ENCODE results near the gene KIF25. TPM values are rescaled to one million over a fixed set of nuclear protein-coding genes. Genes with fewer than 3 reads are reported as not detected.

Gene KIF25
- total RNA-seq, 1 donor from 2014 or later: 0.41 TPM

DNA sequence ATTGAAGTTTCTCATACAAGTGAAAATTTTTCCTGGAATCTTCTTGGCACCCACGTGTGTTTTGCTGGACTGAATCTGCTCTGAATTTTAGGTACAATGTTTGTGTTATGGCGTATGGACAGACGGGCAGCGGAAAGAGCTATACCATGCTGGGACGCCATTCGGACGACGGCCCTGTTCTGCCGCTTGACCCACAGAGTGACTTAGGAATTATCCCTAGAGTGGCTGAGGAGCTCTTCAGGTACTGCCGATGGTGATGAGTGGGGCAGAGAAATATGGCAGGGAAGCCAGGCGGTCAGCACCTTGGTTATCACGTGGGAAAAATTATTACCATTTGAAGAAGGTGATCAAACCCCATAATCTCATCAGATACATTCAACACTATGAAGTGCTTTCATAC, 36.3 kb downstream of the KIF25 start:
- no peak for DNase-seq (ENCODE audit: low spot score in 2 of 2)
- FAIRE-seq: no peak

- DNase-seq (ENCODE audit: low spot score in 2 of 2) (no peak), FAIRE-seq (no peak)
Measured at GRCh38 chr6:168034537-168034936, 37.1 kb downstream of the KIF25 start.

- peak; percentile 60 to 70 for DNase-seq (ENCODE audit: low spot score in 2 of 2)
- FAIRE-seq: no peak
Measured at GRCh38 chr6:168035098-168035660, 37.7 kb downstream of the KIF25 start.

GRCh38 chr6:168035661-168036545, 38.4 kb downstream of the KIF25 start:
- FAIRE-seq: no peak
- no peak for DNase-seq (ENCODE audit: low spot score in 2 of 2)

GRCh38 chr6:168037242-168037641, 39.8 kb downstream of the KIF25 start:
- DNase-seq (ENCODE audit: low spot score in 2 of 2) (no peak), FAIRE-seq (no peak)

DNA sequence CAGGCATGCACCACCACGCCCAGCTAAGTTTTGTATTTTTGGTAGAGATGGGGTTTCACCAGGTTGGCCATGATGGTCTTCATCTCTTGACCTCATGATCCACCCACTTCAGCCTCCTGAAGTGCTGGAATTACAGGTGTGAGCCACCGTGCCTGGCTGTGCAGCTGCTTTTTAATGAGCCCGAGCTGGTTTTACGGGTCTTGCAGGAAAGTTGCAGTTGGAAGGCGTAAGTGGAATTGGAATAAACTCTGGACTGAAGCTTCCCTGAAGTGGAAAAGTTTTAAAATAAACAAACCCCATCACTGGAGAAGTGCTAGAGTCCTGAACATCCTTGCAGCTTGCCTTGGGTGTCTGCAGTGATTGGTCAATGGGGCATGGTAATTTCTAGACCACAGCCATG, 40.4 kb downstream of the KIF25 start:
- FAIRE-seq (no peak), DNase-seq (ENCODE audit: low spot score in 2 of 2) (no peak)

DNA sequence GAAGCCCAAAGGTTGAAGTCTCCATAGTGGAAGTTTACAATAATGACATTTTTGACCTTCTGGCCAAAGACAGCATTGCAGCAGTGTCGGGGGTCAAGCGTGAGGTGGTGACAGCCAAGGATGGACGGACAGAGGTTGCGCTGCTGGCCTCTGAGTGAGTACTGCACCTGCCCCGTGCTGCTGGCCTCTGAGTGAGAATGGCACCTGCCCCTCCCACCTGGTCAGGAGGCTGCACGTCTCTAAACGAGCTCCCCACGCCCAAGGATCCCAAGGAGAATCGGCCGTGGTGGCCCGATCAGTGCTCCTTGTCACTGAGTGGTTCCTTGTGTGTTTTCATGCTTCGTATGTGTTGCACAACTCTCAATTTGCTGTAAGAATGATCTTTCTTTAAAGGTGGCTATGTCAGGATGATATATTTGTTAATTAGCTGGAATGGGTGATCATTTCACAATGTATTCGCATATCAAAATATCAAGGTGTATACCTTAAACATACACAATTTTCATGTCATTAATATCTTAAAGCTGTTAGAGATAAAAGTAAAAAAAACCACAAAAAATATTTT, 41.2 kb downstream of the KIF25 start:
- DNase-seq (ENCODE audit: low spot score in 2 of 2) (no peak), FAIRE-seq (peak; percentile 10)

DNA sequence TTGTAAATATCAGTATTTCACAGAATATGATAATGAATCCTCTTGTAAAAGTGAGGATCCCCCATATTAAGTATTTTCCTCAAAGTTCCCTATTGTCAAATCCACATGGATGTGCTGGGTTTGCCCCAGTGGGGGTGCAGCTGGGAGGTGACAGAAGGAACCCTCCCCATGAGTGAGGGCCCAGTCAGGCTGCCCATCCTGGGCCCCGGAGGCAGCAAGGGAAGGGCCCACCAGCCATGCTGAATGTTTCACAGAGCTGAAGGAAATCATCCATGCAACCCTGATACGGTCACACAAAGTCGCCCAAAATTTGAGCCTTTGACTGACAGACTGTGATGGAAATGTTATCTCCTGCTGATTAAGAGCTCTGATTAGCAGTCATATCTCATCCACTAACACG, 41.8 kb downstream of the KIF25 start:
- no peak for DNase-seq (ENCODE audit: low spot score in 2 of 2)
- no peak for FAIRE-seq

- no peak for FAIRE-seq
Measured at GRCh38 chr6:168039849-168040248, 42.4 kb downstream of the KIF25 start.

DNA sequence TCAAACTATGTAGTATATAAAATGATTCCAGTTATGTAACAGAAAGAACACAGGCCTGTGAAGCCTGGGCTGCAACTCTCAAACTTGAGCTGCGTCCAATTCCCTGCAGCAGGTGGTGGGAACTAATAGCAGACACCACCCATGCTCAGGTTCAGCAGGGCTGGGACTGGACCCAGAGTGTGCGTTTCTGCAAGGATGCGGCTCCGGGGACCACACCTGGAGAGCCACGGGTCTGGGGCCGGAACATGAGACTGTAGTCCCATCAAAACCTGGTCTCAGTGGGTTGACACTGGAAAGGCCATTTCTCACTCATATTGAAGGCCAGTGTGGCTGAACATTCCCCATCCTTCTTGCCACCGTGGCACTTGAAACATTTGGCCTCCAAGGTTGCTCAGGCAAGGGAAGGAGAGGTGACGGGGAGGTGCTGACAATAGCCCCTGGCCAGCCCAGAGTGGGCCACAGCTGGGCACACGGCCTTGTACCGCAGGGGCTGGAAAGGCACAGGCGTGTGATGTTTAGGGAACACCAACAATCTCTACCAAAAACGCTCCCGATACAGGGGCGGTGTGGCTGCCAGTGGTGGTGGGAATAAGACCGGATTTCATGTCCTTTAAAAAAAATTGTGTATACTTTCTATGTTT, 43.5 kb downstream of the KIF25 start:
- FAIRE-seq (no peak), DNase-seq (ENCODE audit: low spot score in 2 of 2) (no peak)

More at GRCh38 chr6:168039849-168040248, 42.4 kb downstream of the KIF25 start:
- DNase-seq (ENCODE audit: low spot score in 2 of 2): no peak

- DNase-seq (ENCODE audit: low spot score in 2 of 2): no peak
- FAIRE-seq: no peak
Measured at GRCh38 chr6:168041928-168042327, 44.5 kb downstream of the KIF25 start.

GRCh38 chr6:168042426-168043192, 45.1 kb downstream of the KIF25 start:
- no peak for DNase-seq (ENCODE audit: low spot score in 2 of 2)
- no peak for FAIRE-seq

- no peak for DNase-seq (ENCODE audit: low spot score in 2 of 2)
- FAIRE-seq: no peak
Measured at GRCh38 chr6:168043193-168043847, 45.8 kb downstream of the KIF25 start.

- FAIRE-seq: no peak
Measured at GRCh38 chr6:168043848-168044415, 46.5 kb downstream of the KIF25 start.

DNA sequence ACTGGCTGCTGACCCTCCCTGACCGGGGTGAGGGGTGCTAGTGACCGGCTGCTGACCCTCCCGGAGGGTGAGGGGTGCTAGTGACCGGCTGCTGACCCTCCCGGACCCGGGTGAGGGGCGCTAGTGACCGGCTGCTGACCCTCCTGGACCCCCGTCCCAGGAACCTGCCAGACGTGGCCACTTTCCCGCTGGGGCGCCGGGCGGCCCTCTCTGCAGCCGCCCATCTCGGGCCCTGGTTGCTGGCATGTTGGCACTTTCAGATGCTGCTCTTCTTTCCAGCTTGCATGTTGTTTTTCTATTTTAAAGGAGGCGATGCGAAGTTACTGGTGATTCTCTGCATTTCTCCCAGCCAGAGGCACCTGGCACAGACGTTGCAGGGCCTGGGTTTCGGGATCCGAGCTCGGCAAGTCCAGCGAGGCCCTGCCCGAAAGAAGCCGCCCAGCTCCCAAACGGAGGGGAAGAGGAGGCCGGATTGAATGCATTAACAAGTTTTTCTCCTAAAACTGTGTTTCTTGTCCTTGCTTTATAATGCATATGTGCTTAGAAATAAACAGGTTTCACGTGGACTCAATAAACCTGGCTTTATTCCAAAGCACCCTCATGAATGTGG, 47.2 kb downstream of the KIF25 start:
- DNase-seq (ENCODE audit: low spot score in 2 of 2) (no peak), FAIRE-seq (no peak)

More at GRCh38 chr6:168043848-168044415, 46.5 kb downstream of the KIF25 start:
- DNase-seq (ENCODE audit: low spot score in 2 of 2): no peak

- FAIRE-seq (no peak), DNase-seq (ENCODE audit: low spot score in 2 of 2) (no peak)
Measured at GRCh38 chr6:168045141-168045691, 47.7 kb downstream of the KIF25 start.

DNA sequence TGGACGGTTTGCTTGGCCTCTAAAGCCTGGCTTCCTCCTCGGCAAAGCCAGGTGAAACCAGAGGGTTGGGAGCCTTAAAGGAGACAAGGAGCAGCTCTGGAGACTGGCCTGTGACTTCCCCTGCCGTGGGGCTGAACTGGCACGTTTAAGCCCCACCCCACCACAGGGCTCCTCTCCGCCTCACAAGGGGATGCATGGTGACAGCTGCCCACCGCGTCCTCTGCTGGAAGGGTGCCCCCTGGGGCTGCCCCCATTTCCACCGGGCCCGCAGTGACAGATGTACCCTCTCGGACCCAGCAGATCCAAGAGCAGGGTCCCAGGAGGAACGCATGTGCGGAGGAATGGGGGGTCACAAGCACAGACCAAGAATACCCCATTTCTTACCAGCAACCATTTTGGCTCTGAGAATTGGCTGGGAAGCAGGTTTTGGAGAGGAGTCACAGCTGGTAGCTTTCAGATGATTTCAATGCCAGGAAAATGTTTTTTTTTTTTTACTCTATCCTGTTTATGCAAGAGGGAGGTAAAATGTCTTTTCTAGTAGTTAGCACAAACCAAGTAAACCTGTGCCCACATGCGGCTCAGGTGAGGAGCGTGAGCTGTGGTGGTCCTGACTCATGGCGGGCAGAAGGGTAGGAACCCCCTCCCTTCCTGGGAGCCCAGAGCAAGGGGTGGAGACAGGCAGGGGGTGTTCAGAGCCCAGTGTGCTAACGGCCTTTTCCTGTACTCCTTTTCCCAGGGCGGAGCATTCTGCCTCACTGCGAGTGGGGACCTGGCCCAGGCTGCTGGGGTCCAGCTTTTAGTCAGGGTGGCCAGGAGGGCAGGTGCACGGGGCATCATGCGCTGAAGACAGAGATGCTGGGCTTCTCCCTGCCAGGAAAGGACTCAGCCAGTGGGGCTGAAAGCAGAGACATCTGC, 48.5 kb downstream of the KIF25 start:
- DNase-seq (ENCODE audit: low spot score in 2 of 2): no peak
- FAIRE-seq: no peak

GRCh38 chr6:168046696-168047095, 49.2 kb downstream of the KIF25 start:
- DNase-seq (ENCODE audit: low spot score in 2 of 2) (no peak), FAIRE-seq (no peak)

Data from frontal cortex (tissue), 4 donors.